SU-DHL-6 (cell line): Measurements from ENCODE around the gene BMP2K.

Source experiments
- CTCF ChIP-seq: fragments of 200-600 bp; sonication (generic); IDR thresholded peaks from one replicate; pipeline ENCODE4 v1.5.1; 2017; ENCODE audit warnings: antibody characterized with exemption, mild to moderate bottlenecking, low read length, moderate library complexity; ENCODE audit not compliant: insufficient read depth, poor library complexity, severe bottlenecking
- EZH2phosphoT487 ChIP-seq: fragments of 200-600 bp; sonication (generic), shearing (Covaris generic); conservative IDR thresholded peaks from 2 replicates; pipeline ENCODE4 v1.6.1; 2018; ENCODE audit warnings: mild to moderate bottlenecking, antibody characterized with exemption, low read length, moderate library complexity, mixed read lengths

GRCh38 chr4:78862314-78862737 is 86.2 kb downstream of the BMP2K start:
- TF ChIP-seq CTCF (no peak), EZH2phosphoT487 (no peak)
